Activated CD4-positive, alpha-beta T cell treated with anti-CD3 and anti-CD28 coated beads, Interleukin-2, amount 50 U/mL, for 16 hours (primary cell): ENCODE results near the gene NMBR.
"Not testable (repeated sequence)": the region's sequence is repeated elsewhere in the genome, so short reads cannot be mapped to it uniquely, and the experiment has no call there.

ENCODE experiments used
- DNase-seq: peaks from one replicate; pipeline ENCODE4 v3.0.0-alpha.2; 2020

NMBR gene

GRCh38 chr6:142153196-142153595, 6.3 kb upstream of the NMBR start:
- DNase-seq = no peak

- no peak for DNase-seq
Observed at GRCh38 chr6:142152746-142153145, 5.8 kb upstream of the NMBR start.

DNA sequence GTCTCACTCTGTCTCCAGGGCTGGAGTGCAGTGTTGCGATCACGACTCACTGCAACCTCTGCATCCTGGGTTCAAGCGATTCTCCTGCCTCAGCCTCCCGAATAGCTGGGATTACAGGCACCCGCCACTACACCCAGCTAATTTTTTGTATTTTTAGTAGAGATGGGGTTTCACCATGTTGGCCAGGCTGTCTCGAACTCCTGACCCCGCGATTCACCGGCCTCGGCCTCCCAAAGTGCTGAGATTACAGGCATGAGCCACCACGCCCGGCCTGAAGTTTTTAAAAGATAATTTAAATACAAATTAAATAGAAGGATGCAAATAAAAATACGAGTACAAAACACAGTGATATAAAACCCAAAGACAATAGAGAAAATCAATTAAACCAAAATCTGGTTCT, 5.4 kb downstream of the NMBR start:
- not testable (repeated sequence) for DNase-seq

DNA sequence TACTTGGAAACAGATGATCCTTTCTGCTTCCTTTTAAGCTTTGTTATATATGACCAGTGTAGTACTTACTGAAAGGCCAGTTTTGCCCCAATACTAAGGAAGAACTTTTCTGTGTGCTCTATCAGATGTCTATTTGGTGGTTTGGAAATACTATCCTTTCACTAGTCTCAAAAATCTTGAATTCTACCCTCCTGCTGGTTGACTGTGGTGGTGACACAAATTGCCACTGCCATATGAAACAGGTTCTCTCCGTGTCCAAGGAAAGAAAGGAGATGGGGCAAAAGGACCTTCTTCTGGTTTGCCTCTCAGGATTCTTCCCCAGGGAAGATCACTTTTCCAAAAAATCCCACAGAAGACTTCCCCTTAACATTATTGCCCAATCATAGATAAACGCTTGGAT, 8.0 kb downstream of the NMBR start:
- no peak for DNase-seq

DNA sequence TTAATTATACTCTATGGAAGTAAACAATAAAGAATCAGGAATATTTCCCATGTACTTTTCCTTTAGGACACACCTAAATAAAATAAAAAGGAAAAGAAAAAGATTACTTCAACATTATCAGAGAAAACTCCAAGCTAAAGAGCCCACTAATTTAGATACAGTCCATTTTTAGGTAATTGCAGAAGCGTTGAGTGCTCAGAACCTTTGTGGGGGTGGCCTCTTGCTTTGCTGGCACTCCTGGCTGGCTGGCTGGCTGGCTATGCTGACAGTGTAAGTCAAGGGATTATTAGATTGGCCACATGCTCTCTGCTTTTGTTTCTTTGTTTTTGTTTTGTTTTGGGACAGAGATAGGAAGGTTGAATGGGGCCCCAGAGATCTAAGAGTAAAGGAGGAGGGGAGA, 14.3 kb downstream of the NMBR start, which contains the start of gene GJE1:
Gene GJE1 (plus strand): TSS at position 301 of the 400 bp plus-strand sequence. CDS start 234 bp downstream, outside the sequence.
- DNase-seq = no peak

DNA sequence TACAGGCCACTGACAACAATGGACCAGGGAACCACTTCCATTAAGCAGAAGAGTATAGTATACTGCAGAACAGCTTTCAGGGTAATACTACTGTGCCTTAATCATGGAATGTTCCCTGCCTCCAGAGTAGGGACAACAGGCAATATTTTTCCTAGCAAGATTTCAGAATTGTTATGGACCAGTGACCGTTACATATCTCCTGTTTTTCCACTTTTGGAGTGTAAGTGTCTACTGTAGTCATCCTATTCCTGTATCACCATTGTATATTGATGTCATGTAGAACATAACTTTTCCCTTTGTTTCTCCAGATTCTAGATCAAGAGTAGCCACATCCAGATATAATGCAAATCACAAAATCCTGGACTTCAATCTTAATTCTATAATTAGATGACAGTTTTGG, 16.1 kb downstream of the NMBR start:
- DNase-seq = no peak

DNA sequence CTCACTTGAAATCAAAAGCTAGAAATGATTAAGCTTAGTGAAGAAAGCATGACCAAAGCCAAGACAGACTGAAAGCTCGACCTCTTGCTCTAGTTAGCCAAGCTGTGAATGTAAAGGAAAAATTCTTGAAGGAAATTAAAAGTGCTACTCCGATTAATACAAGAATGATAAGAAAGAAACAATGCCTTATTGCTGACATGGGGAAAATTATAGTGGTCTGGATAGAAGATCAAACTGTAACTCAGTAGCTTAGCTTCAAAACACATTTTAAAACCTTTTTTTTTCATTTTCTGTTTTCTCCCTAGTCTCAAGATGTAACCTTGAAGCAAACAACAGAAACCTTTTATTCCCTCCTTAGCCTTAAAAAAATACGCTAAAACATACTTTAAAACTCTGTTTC, 25.6 kb downstream of the NMBR start:
- DNase-seq = no peak

DNA sequence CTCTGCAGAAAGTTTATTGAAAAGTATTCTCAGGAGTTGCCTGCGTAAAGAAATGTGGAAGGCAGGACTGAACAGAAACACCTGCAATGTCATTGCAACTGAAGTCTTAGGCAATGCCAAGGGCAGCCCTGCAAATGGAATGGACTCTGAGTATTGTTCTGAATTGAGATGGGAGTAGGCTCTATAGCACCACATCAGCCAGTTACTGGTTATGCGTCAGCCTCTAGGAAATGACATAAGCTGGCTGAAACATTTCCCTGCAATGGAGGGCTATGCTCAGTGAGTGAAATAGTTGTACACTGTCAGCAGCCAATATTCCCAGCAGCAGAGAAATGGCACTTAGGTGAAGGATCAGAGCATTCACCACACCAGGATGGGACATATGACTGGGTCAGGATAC, 28.0 kb downstream of the NMBR start:
- DNase-seq = no peak

GRCh38 chr6:142118328-142118727, 28.6 kb downstream of the NMBR start:
- DNase-seq = no peak

GRCh38 chr6:142117366-142117765, 29.6 kb downstream of the NMBR start:
- no peak for DNase-seq

GRCh38 chr6:142112451-142113061, 34.4 kb downstream of the NMBR start:
- peak; percentile 68 for DNase-seq

- DNase-seq = not testable (repeated sequence)
Observed at GRCh38 chr6:142110820-142111219, 36.1 kb downstream of the NMBR start.

DNA sequence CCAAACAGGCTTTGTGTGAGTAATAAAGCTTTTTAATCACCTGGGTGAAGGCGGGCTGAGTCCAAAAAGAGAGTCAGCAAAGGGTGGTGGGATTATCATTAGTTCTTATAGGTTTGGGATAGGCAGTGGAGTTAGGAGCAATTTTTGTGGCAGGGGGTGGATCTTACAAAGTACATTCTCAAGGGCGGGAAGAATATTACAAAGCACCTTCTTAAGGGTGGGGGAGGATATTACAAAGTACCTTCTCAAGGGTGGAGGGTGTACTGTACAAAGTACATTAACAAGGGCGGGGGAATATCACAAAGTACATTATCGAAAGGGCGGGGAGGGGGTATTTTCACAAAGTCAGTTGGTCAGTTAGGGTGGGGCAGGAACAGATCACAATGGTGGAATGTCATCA, 42.1 kb downstream of the NMBR start:
- not testable (repeated sequence) for DNase-seq

- DNase-seq = no peak
Observed at GRCh38 chr6:142088858-142089216, 58.1 kb downstream of the NMBR start.

DNA sequence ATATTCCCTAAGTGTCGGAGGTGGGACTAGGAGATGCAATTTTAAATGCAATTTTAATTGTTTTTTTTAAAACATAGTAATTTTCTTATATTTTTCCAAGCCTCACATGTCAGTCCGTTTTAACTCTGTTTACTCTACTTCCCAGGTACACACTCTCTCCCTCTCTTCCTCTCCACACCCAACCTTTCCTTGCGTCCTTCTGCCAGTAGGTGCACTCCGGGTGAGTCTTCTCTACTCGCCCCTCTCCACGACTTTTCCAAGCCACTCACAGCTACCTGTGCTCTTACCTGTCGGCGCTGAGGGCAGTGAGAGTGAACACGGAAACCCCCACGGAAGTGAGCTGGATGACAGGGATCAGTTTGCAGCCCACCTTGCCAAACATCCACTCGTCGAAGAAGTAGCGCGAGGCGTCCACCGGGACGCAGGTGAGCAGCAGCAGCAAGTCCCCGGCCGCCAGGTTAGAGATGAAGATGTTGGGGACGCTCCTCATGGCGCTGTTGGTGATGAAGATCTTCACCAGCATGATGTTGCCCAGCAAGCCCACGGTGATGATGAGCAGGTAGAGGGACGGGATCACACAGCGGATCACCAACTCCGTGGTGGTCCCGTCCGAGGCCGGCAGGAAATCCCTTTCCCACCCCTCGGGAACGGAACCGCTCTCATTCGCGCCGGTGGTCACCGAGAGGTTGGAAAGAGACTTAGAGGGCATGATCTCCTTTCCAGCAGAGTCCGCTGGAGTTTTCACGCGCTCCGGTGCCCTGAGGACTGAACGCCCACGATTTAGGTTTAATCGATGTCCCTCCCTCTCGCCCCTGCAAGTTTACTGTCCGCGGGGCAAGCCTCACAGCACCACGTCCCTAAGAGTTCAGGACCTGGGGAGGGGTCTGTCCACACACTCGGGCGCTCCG, 58.7 kb downstream of the NMBR start:
- no peak for DNase-seq

- no peak for DNase-seq
Observed at GRCh38 chr6:142079130-142079529, 67.8 kb downstream of the NMBR start.

- peak; percentile 37 for DNase-seq
Observed at GRCh38 chr6:142075516-142076101, 71.3 kb downstream of the NMBR start.

GRCh38 chr6:142074516-142074915, 72.4 kb downstream of the NMBR start:
- no peak for DNase-seq

GRCh38 chr6:142071981-142072380, 74.9 kb downstream of the NMBR start:
- no peak for DNase-seq

DNA sequence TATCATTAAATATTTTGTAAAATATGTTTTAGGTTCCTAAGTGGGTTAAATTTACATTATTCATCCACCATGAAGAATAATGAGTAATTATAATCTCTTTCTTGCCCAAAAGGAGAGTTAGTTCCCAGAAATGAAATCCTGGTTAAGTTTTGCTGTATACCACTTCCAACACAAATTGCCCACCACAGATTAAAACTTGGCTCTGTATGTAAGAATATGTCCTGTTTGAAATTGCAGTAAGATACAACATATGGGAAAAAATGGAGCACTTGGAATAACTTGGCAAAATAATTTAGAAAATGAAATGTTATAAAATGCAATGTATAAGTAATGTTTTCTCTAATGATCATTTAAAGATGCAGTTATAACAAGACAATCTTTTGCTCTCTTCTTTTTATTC, 78.5 kb downstream of the NMBR start:
- DNase-seq = no peak

GRCh38 chr6:142062861-142063260, 84.1 kb downstream of the NMBR start:
- not testable (repeated sequence) for DNase-seq

DNA sequence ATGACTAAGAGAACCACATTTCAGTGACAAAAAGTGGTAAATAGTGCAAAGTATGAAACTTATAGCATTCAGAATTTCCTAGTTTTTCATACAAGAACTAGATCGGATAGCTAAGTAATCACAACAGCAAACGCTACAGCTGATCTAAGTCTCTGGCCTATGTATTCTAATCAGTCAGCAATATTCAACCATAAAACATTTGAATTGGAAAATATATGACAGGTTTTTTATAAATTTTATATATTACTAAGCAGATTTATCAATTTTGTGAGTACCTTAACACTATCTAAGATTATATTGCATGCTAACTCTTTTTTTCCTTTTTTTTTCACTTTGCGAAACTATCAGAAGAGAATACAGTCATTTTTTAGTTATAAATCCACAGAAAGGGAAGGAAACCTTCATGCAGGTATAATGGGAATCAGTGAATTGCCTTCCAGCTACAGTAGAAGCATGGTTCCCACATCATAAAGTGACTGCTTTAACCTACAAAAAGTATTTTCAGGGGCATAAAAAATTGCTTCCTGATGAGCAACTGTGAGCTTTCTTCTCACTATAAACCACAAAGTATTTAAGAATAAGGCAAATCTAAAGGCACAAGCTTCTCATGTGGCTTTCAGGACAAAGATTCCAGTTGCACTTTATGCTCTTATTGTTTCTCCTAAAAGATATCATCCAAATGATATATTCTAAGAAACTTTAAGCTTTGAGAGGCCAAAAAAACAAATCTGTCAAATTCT, 88.2 kb downstream of the NMBR start:
- DNase-seq = no peak

- DNase-seq = peak; percentile 58
Observed at GRCh38 chr6:142055219-142055618, 91.7 kb downstream of the NMBR start.
